Activated T-cell treated with anti-CD3 and anti-CD28 coated beads for 4 hours (primary cell): ENCODE results near the gene GREB1.

Experiments
- DNase-seq: peaks from one replicate; pipeline ENCODE4 v3.0.0-alpha.2; 2020

The GREB1 gene

DNA sequence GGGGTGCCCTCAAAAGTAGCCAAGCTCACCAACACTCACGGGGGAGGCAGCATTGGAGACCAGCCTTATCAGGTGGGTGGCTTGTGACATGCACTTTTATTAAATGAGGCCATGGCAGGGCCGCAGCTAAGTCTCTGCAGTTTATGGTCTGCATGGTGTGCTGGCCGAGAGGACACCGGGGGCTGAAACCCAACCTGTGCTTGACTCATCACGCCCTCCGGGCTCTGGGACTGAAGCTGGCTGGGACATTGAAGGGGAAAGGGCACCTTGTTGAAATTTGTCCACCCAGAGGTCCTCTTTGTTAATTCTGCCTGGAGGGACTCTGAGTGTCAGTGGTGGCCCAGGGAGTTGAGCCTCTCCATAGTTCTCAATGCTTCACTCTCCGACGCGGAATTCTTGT lies 153.9 kb downstream of the GREB1 start:
- no peak for DNase-seq

- peak; percentile 79 for DNase-seq
Measured at GRCh38 chr2:11688222-11689069, 154.6 kb downstream of the GREB1 start.

DNA sequence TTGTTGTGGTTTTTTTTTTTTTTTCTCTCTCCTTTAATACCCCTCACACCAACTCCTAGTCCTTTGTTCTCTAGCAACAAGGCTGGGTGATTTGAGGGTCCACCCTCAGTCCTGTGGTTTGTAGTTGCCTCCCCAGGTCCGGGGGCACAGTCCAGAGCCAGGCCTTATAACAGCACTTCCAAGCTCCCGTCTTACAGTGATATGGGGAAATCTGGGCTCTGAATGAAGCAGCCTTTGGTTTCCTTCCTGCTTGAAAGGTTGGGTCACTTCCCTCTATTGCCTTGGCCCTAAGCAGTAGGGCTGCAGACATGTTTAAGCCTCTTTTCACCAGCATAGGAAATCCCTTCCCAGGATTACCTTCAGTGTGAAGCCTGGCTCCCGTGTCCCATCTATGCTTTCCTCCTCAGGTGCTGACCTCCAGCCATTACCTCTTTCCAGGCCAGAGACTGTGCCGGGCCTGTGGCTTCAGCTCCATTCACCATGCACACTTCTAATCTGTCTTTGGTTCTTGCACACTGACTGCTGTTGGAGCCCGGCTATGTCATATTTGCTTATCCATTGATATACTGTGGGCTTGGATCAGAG lies 157.3 kb downstream of the GREB1 start:
- no peak for DNase-seq
